Measurements from ENCODE around the gene GTF2H2C.
"Not testable (repeated sequence)": the region's sequence is repeated elsewhere in the genome, so short reads cannot be mapped to it uniquely, and the experiment has no call there.

GTF2H2C gene

GRCh38 chr5:69559908-69560330 lies at the start of gene GTF2H2C:
Gene GTF2H2C, plus strand, starts transcription at chr5:69560191. Its CDS starts 4,942 bp downstream, at chr5:69565133.
- DNase-seq (ENCODE audit: low read depth): peak; percentile 55

DNA sequence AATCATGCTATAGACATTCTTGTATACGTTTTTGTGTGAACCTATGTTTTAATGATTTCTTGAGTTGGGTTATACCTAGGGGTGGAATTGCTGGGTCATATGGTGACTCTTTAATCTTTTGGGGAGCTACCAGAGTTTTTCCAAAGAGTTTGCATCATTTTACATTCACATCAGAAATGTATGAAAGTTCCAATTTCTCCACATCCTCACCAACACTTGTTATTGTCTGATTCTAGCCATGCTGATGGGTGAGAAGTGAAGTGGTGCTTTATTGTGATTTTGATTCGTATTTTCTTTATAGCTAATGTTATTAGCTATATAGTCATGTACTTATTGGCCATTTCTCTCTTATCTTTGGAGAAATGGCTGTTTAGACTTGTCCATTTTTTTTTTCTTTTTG lies 49.3 kb upstream of the GTF2H2C start:
- no peak for DNase-seq (ENCODE audit: low read depth)

DNA sequence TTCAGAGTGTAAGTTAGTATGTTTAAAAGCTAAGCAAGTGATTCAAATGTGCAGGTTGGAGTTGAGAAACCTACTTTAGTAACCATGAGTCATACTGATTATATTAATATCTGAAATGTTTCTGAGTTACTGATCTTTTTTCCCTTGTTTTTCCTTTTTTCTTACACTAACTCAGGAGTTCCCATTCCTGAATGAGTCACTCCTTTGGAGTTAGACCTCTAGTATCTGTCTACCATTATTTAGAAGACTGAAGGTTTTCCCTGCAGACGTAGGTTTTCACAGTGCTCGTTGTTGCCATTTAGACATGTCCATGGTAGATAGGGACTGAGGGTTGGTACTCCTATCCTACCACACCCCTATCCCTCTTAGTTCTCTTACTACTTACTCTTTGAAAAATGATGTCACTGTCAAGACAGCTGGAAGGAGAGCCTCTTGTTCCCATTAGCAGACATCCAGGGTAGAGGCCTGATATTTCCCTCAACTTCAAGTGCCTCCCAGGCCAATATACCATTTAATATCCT lies 47.2 kb upstream of the GTF2H2C start:
- DNase-seq (ENCODE audit: low read depth): no peak

GRCh38 chr5:69515570-69515969 lies 44.4 kb upstream of the GTF2H2C start:
- DNase-seq (ENCODE audit: low read depth): not testable (repeated sequence)

DNA sequence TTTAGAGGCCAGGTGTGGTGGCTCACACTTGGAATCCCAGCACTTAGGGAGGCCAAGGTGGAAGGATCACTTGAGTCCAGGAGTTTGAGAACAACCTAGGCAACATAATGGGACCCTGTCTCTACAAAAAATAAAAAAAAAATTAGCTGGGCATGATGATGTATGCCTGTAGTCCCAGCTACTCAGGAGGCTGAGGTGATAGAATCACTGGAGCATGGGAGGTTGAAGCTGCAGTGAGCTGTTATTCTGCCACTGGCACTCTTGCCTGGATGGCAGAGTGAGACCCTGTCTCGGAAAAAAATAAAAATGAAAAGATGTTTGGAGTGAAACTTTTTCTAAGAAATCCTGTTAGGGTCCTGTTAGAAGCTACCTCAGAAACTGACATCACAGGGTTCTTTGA lies 43.2 kb upstream of the GTF2H2C start:
- no peak for DNase-seq (ENCODE audit: low read depth)

GRCh38 chr5:69517763-69518212 lies 42.2 kb upstream of the GTF2H2C start:
- no peak for DNase-seq (ENCODE audit: low read depth)

- no peak for DNase-seq (ENCODE audit: low read depth)
Observed at GRCh38 chr5:69519285-69519684, 40.7 kb upstream of the GTF2H2C start.

GRCh38 chr5:69522035-69522434 lies 38.0 kb upstream of the GTF2H2C start:
- no peak for DNase-seq (ENCODE audit: low read depth)

- DNase-seq (ENCODE audit: low read depth): no peak
Observed at GRCh38 chr5:69525490-69525889, 34.5 kb upstream of the GTF2H2C start.

DNA sequence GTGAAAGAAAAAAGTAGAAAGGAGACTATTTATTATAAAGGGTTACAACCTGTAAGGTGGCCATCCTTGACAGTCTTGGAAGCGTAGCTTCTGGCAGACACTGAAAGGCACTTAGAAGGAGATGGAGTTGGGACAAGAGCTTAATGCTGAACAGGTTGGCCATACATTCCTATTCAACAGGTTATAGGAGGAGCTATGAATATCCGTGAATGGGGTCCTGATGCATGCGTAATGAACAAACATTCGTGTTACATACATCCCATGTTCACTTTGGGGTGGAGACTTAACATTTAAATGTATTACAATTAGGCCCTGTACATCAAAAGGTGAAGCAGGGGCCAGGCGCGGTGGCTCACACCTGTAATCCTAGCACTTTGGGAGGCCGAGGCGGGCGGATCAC lies 33.3 kb upstream of the GTF2H2C start:
- DNase-seq (ENCODE audit: low read depth): no peak

DNA sequence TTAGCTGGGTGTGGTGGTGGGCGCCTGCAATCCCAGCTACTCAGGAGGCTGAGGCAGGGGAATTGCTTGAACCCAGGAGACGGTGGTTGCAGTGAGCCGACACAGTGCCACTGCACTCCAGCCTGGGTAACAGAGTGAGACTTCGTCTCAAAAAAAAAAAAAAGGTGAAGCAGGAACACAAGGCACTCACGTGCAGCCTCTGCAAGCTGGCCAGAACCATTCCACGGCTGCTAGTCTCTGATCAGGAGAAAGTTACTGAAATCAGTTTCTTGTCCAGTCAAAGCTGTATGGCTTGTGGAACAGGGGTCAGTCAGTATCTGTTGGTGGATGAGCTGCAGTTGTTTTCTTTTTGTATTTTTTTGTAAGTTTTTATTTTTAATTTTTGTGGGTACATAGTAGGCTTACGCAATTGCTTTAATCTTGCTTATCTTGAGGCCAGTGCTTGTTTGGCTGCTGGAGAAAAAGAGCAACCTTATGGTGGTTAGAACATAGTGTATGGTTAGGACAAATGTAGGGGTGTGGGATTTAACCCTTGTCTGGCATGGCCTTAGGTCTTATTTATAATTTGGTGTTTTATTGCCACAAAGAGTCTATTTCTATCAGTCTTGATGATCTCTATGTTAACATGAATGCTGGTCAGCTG lies 32.7 kb upstream of the GTF2H2C start:
- DNase-seq (ENCODE audit: low read depth): no peak

DNA sequence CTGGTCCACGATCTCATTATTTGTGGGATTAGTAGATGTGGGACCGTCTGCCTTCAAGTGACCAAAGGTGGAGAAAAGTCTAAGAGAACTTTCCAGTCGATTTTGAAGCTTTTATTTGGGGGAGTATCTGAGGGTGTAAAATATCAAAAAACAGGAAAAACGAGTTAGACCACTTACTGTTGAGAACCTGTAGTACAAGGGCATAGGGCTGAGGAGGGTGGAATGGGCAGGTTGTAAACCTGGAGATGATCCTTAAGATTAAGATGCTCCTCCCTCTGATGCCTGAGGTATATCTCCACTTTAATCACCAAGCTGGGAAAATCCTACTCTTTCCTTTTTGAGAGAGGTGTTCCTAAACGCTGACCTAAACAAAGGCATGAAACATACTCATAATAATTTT lies 32.0 kb upstream of the GTF2H2C start:
- no peak for DNase-seq (ENCODE audit: low read depth)

DNA sequence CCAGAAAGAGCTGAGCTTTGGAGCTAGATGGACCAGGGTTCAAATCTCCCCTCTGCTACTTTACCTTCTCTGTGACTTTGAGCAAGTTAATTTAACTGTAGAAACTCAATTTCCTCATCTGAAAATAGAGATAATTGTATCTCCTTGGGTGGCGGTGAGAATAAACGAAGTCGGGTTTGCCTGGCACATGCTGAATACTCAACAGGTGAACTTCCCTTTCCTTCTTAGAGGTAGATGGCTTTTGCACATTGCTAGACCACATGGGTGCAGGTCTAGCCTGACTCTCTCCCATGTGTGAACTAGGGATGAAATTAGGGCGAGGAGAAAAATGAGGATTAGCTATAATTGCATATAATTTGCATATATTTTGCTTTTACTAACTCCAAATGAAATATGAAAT lies 31.4 kb upstream of the GTF2H2C start:
- DNase-seq (ENCODE audit: low read depth): no peak

DNA sequence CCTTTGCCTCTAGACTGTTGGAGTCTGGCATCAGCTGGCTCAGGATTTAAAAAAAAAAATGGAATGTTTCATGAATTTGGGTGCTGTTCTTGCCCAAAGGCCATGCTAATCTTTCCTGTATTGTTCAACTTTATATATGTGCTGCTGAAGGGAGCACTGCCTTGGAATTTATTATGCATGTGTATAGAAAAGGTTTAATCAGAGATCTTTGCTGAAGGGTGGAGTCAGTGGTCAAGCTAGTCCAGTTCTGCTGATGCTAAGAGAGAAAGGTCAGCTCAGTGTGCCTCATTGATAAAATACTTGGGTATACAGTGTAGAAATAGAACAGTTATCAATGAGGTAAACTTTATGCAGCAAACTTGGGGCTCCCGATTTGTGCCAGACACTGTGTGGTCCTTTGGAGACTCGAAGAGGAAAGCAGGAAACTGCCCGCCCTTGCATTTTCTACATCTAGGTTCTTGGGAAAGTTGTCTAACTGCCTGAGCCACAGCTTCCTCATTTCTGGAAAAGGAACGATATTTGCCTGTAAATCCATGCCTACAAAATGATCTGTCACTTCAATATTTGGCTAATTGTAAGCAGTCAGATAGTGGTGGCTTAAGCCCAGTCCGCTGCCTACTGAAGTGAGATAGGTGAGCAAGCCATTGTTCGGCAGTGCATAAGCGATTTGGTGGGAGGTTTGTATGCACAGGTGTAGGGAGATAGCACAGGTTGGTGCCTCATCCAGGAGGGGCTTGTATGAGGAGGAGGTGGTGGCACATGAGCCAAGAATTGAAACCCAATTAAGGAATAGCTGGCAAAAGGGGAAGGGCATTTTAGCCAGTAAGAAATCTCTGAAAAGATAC lies 29.2 kb upstream of the GTF2H2C start:
- no peak for DNase-seq (ENCODE audit: low read depth)

DNA sequence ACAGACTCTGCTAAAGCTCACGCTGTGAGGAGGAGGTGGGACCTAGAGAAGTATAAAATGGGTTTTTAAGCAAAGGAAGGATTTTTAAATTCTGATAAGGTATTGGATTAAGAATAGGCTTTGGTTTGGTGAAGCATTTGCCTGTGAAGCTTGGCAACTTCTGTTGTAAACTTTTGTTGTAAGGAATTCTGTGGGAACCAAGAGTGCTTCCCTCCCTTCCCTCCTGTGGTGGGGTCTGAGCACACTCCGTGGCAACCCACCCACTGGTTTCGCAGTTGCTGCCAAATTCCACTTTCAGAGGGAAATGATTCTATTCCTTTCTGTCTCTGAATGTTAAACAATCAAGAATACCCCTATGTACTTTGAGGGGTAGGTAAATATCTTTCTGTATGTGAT lies 28.6 kb upstream of the GTF2H2C start:
- no peak for DNase-seq (ENCODE audit: low read depth)

GRCh38 chr5:69537911-69538310 lies 22.1 kb upstream of the GTF2H2C start:
- DNase-seq (ENCODE audit: low read depth): not testable (repeated sequence)

- DNase-seq (ENCODE audit: low read depth): not testable (repeated sequence)
Observed at GRCh38 chr5:69538735-69539134, 21.3 kb upstream of the GTF2H2C start.

GRCh38 chr5:69541347-69541746 lies 18.6 kb upstream of the GTF2H2C start:
- DNase-seq (ENCODE audit: low read depth): not testable (repeated sequence)

DNA sequence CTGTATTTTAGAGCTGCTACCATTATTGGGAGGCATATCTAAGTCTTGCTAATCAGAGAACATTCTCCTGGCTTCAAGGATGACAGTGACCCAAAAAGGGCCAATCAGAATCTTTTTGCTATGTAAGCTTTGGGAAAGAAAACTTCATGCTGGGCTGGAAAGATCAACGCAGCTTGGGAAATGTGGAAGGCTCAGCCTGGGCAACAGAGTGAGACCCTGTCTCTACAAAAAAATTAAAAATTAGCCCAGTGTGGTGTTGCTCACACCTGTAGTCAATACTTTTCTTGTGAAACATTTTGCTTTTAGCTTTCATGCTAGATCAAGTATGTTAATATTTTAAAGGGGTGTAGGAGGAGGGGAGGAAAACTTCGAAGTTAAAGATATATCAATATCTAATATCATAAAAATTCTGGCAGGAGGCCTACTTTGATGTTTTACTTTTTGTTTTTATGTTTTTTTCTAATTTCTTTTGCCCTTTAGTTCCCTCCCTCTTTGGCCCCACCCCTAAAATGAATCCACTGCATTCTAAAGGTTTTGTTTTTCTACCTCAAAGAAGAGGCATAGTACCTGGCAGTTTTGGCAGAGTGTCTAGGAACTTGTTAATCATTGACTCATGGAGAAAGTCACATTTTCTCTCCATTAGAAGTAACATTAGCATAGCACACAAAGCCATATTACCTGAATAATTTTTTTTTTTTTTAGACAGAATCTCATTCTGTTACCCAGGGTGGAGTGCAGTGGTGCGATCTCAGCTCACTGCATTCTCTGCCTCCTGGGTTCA lies 17.0 kb upstream of the GTF2H2C start:
- DNase-seq (ENCODE audit: low read depth): not testable (repeated sequence)

DNA sequence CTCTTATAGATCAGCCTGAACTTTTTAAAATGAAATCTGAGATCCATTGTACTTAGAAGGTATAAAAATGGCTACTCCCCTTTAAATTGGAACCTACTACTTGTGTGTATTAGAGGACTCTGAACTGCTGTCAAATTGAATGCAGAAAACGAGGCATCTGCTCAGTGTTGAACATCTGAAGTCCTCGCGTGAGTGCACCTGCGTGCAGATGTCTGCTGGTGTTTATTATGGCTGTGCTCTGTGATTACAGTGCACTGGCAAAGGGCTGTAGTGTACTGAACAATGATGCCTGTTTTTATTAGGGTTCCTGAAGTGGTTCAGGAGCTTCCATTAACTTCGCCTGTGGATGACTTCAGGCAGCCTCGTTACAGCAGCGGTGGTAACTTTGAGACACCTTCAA lies 15.4 kb upstream of the GTF2H2C start:
- DNase-seq (ENCODE audit: low read depth): not testable (repeated sequence)

- not testable (repeated sequence) for DNase-seq (ENCODE audit: low read depth)
Observed at GRCh38 chr5:69560587-69561431, 818 bp downstream of the GTF2H2C start.
